Activated B cell treated with CpG ODN at 0.5 μM for 24 hours (primary cell): ENCODE data around the gene HOOK1. TPM values are rescaled to one million over a fixed set of nuclear protein-coding genes. Genes with fewer than 3 reads are reported as not detected.

Experiments used
- ATAC-seq: fragments of 200-7000 bp; cut with Tn5 transposase; one replicate; pipeline ENCODE4 v1.10.0; 2021; ENCODE audit warnings: low read depth, mild to moderate bottlenecking, moderate library complexity
- CTCF ChIA-PET: fragments of 350-600 bp; sonication (Branson Sonifier 250); formaldehyde crosslinking; loops from one replicate; lab custom pipeline; 2021; ENCODE audit warnings: antibody characterized with exemption; lab: Charles Lee
- POLR2A ChIA-PET: fragments of 350-600 bp; sonication (Branson Sonifier 250); formaldehyde crosslinking; loops from one replicate; lab custom pipeline; 2021; ENCODE audit warnings: antibody characterized with exemption; lab: Charles Lee
- DNase-seq: peaks from one replicate; pipeline ENCODE4 v3.0.0; 2022
- H3K27ac Mint-ChIP-seq: one replicate; pipeline ENCODE4 v1.8.0; 2020; ENCODE audit warnings: mixed read lengths
- H3K27me3 Mint-ChIP-seq: one replicate; pipeline ENCODE4 v1.8.0; 2021; ENCODE audit warnings: mixed read lengths
- H3K36me3 Mint-ChIP-seq: one replicate; pipeline ENCODE4 v1.8.0; 2021; ENCODE audit warnings: low read depth, mixed read lengths
- H3K4me1 Mint-ChIP-seq: one replicate; pipeline ENCODE4 v1.8.0; 2021; ENCODE audit warnings: mixed read lengths
- H3K4me3 Mint-ChIP-seq: one replicate; pipeline ENCODE4 v1.8.0; 2020; ENCODE audit warnings: mild to moderate bottlenecking, mixed read lengths
- H3K9me3 Mint-ChIP-seq: one replicate; pipeline ENCODE4 v1.8.0; 2020; ENCODE audit warnings: mixed read lengths
- CTCF ChIP-seq: fragments of 200-600 bp; IDR thresholded peaks from one replicate; pipeline ENCODE4 v1.8.0; 2022; ENCODE audit warnings: antibody characterized with exemption, mild to moderate bottlenecking
- intact Hi-C: fragments of 100-400 bp; cut with micrococcal nuclease; formaldehyde crosslinking; loops from one replicate; pipeline ENCODE4 v1.15.1; 2024
- total RNA-seq: library from RNA; stranded (reverse); gene quantifications from 2 replicates; pipeline ENCODE4 v1.2.3, GENCODE V29; 2022

HOOK1 gene
- total RNA-seq, 1 donor from 2014 or later: 11.5 TPM

GRCh38 chr1:59805554-59805953 lies 9.2 kb upstream of the HOOK1 start:
- H3K9me3 Mint-ChIP-seq: peaks cover 2% of the 10 kb centered on the region
- ATAC-seq: no peak
- H3K36me3 Mint-ChIP-seq: no peaks in the 10 kb centered on the region
- H3K27me3 Mint-ChIP-seq: peaks cover 16% of the 10 kb centered on the region
- TF ChIP-seq CTCF: no peak
- intact Hi-C loops: no loop called here
- ChIA-PET POLR2A (no interaction called here), CTCF (no interaction called here)
- no peak overlapping the region for H3K4me3 Mint-ChIP-seq
- no peak for DNase-seq
- H3K27ac Mint-ChIP-seq: no peak overlapping the region
- H3K4me1 Mint-ChIP-seq: no peaks in the 10 kb centered on the region

GRCh38 chr1:59814180-59814900 lies 409 bp upstream of the HOOK1 start:
- Mint-ChIP-seq H3K9me3 (no peaks in the 10 kb centered on the region), H3K27me3 (peaks cover 3% of the 10 kb centered on the region), H3K4me3 (no peak overlapping the region), H3K27ac (peak overlapping the region; percentile 78), H3K4me1 (peaks cover 5% of the 10 kb centered on the region), H3K36me3 (no peaks in the 10 kb centered on the region)
- DNase-seq: peak; percentile 73
- no peak for TF ChIP-seq CTCF
- CTCF ChIA-PET: interaction anchor here (0.9 kb wide), 1 partner anchor 35 kb away, joined by 3 read pairs; no protein-coding TSS in a partner anchor
- intact Hi-C loops: loop anchor here (1.0 to 2.0 kb wide), 4 partner anchors 518 to 1268 kb away; partner anchors contain the start of genes JUN, MYSM1 and OMA1
- ATAC-seq: peak; percentile 94
- POLR2A ChIA-PET: interaction anchor here (0.7 to 2.0 kb wide), 2 partner anchors 1268 to 1274 kb away, joined by 3 to 5 read pairs; partner anchors contain the start of gene OMA1

- no peaks in the 10 kb centered on the region for H3K36me3 Mint-ChIP-seq
- POLR2A ChIA-PET: interaction anchor here (2.0 kb wide), 1 partner anchor 1269 kb away, joined by 5 read pairs; the partner anchor contains the start of gene OMA1
- no peaks in the 10 kb centered on the region for H3K9me3 Mint-ChIP-seq
- intact Hi-C loops: loop anchor here (2.0 kb wide), 1 partner anchor 1115 kb away; the partner anchor contains the start of gene MYSM1
- no peak overlapping the region for H3K27ac Mint-ChIP-seq
- DNase-seq (no peak), ATAC-seq (no peak)
- no peak overlapping the region for H3K4me3 Mint-ChIP-seq
- H3K4me1 Mint-ChIP-seq: peaks cover 5% of the 10 kb centered on the region
- no peak for TF ChIP-seq CTCF
- H3K27me3 Mint-ChIP-seq: peaks cover 1% of the 10 kb centered on the region
- CTCF ChIA-PET: no interaction called here
Measured at GRCh38 chr1:59815892-59816291, 1.1 kb downstream of the HOOK1 start.

GRCh38 chr1:59816318-59816878 lies 1.6 kb downstream of the HOOK1 start:
- Mint-ChIP-seq H3K27ac (no peak overlapping the region), H3K4me3 (no peak overlapping the region), H3K36me3 (no peaks in the 10 kb centered on the region), H3K27me3 (no peaks in the 10 kb centered on the region), H3K9me3 (no peaks in the 10 kb centered on the region), H3K4me1 (peaks cover 5% of the 10 kb centered on the region)
- DNase-seq: no peak
- ChIA-PET CTCF (no interaction called here), POLR2A (no interaction called here)
- TF ChIP-seq CTCF: no peak
- ATAC-seq: no peak
- intact Hi-C loops: no loop called here
